ENCODE measurements around the gene ZNF79. TPM values are rescaled to one million over a fixed set of nuclear protein-coding genes. Genes with fewer than 3 reads are reported as not detected.

ZNF79 gene
- total and polyA plus RNA-seq, 2 experiments from 2014 or later: 4.6 to 8.2 TPM

DNA sequence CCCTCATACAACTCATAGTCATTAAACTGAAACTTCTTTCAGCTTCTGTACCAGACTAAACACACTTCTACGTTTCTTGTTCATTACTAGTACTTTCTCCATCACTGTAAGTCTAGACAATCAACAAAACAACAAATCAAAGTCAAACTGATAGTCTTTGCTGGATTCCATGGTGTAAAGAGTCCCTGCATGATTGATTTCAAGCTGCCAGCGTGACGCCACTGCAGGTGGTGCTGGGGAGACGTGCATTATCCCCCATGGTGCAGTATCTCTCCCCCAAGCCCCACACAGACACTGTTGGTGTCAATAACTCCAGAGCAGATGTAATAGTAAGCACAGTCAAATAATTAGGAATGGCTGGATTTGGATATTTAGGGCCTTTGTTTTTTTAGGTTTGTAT lies 37.9 kb upstream of the ZNF79 start:
- Histone ChIP-seq H3K27me3 (no peaks in the 10 kb centered on the region), H3K4me1 (ENCODE audit: low read depth) (no peaks in the 10 kb centered on the region), H3K27ac (no peak overlapping the region), H3K9me3 (ENCODE audit: low read depth) (no peaks in the 10 kb centered on the region), H3K4me3 (no peak overlapping the region), H3K36me3 (no peaks in the 10 kb centered on the region)
- TF ChIP-seq, protein P1, sequence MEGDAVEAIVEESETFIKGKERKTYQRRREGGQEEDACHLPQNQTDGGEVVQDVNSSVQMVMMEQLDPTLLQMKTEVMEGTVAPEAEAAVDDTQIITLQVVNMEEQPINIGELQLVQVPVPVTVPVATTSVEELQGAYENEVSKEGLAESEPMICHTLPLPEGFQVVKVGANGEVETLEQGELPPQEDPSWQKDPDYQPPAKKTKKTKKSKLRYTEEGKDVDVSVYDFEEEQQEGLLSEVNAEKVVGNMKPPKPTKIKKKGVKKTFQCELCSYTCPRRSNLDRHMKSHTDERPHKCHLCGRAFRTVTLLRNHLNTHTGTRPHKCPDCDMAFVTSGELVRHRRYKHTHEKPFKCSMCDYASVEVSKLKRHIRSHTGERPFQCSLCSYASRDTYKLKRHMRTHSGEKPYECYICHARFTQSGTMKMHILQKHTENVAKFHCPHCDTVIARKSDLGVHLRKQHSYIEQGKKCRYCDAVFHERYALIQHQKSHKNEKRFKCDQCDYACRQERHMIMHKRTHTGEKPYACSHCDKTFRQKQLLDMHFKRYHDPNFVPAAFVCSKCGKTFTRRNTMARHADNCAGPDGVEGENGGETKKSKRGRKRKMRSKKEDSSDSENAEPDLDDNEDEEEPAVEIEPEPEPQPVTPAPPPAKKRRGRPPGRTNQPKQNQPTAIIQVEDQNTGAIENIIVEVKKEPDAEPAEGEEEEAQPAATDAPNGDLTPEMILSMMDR (IDR thresholded peaks at IDR 0.05; ENCODE audit: low read depth, low read length): no peak
- no peak for DNase-seq (ENCODE audit: low read depth in 1 of 2, low spot score in 1 of 2)

GRCh38 chr9:127386981-127387380 lies 37.2 kb upstream of the ZNF79 start:
- no peak for DNase-seq (ENCODE audit: low read depth in 1 of 2, low spot score in 1 of 2)
- TF ChIP-seq, protein P1 (IDR thresholded peaks at IDR 0.05; ENCODE audit: low read depth, low read length): no peak
- no peak overlapping the region for H3K4me3 ChIP-seq
- H3K9me3 ChIP-seq (ENCODE audit: low read depth): no peaks in the 10 kb centered on the region
- no peaks in the 10 kb centered on the region for H3K4me1 ChIP-seq (ENCODE audit: low read depth)
- H3K27me3 ChIP-seq: no peaks in the 10 kb centered on the region
- H3K36me3 ChIP-seq: no peaks in the 10 kb centered on the region
- H3K27ac ChIP-seq: no peak overlapping the region

- no peaks in the 10 kb centered on the region for H3K9me3 ChIP-seq (ENCODE audit: low read depth)
- no peaks in the 10 kb centered on the region for H3K27me3 ChIP-seq
- H3K27ac ChIP-seq: peak overlapping the region; percentile 31
- H3K4me3 ChIP-seq: no peak overlapping the region
- H3K4me1 ChIP-seq (ENCODE audit: low read depth): no peaks in the 10 kb centered on the region
- H3K36me3 ChIP-seq: no peaks in the 10 kb centered on the region
- TF ChIP-seq, protein P1 (IDR thresholded peaks at IDR 0.05; ENCODE audit: low read depth, low read length): no peak
- DNase-seq (ENCODE audit: low read depth in 1 of 2, low spot score in 1 of 2): peak in 1 of 2 donors; percentile 98
These were observed 35.9 kb upstream of the ZNF79 start for GRCh38 chr9:127388037-127388855.

DNA sequence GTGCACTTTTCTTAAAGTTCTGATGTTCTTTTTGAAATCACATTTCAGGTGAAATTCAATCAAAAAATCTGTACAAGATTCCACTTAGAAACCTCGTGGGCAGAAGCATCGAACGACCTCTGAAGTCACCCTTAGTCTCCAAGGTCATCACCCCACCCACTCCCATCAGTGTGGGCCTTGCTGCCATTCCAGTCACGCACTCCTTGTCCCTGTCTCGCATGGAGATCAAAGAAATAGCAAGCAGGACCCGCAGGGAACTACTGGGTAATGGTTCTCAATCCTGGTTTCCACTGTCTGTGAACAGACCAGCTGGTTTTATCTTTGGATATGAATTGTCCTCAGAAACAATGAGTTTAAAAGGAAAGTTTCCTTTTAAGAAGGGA lies 35.3 kb upstream of the ZNF79 start:
- no peak for DNase-seq (ENCODE audit: low read depth in 1 of 2, low spot score in 1 of 2)
- Histone ChIP-seq H3K9me3 (ENCODE audit: low read depth) (no peaks in the 10 kb centered on the region), H3K4me1 (ENCODE audit: low read depth) (no peaks in the 10 kb centered on the region), H3K36me3 (no peaks in the 10 kb centered on the region), H3K27me3 (no peaks in the 10 kb centered on the region), H3K4me3 (no peak overlapping the region), H3K27ac (peak overlapping the region; percentile 31)
- TF ChIP-seq, protein P1 (IDR thresholded peaks at IDR 0.05; ENCODE audit: low read depth, low read length): no peak

- Histone ChIP-seq H3K27ac (no peak overlapping the region), H3K9me3 (ENCODE audit: low read depth) (no peaks in the 10 kb centered on the region), H3K4me1 (ENCODE audit: low read depth) (no peaks in the 10 kb centered on the region), H3K4me3 (no peak overlapping the region), H3K36me3 (no peaks in the 10 kb centered on the region), H3K27me3 (no peaks in the 10 kb centered on the region)
- TF ChIP-seq, protein P1 (IDR thresholded peaks at IDR 0.05; ENCODE audit: low read depth, low read length): no peak
- no peak for DNase-seq (ENCODE audit: low read depth in 1 of 2, low spot score in 1 of 2)
These were observed 34.6 kb upstream of the ZNF79 start for GRCh38 chr9:127389381-127390247.
